Measurements from ENCODE around the gene IZUMO1R. TPM values are rescaled to one million over a fixed set of nuclear protein-coding genes. Genes with fewer than 3 reads are reported as not detected.

The IZUMO1R gene
- total RNA-seq, 1 experiment from 2014 or later: not detected

DNA sequence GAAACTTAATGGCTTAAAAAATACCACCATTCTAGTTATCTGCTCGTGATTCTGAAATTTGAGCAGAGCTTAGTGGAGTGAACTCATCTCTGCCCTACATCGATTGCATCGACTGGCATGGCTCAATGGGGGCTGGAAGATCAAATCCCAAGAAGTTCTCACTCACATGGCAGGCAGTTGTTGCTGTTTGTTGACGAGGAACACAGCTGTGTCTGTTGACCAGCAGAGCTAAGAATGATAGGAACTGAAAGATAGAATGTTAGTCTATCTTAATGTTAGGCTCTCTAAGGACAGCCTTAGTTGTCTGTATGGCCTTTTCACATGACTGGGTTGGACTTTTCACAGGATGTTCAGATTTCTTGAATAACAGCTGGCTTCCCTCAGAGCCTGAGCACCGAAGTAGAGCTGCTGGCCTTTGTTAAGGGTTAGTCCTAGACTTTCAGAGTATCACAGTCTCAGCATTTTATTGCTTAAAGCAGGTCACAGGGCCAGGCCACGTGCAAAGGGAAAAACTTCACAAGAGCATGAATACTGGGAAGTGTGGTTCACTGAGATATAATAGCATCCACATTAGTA lies 31.6 kb upstream of the IZUMO1R start:
- Histone ChIP-seq H3K36me3 (ENCODE audit: control insufficient read depth, insufficient read depth, low read length) (no peaks in the 10 kb centered on the region), H3K4me3 (ENCODE audit: low read depth in 2 of 2, low read length in 2 of 2) (no peak overlapping the region), H3K4me1 (ENCODE audit: control insufficient read depth, insufficient read depth, low read length) (no peaks in the 10 kb centered on the region), H3K9me3 (ENCODE audit: control insufficient read depth, insufficient read depth, low read depth, low read length) (no peaks in the 10 kb centered on the region), H3K27me3 (ENCODE audit: control insufficient read depth, insufficient read depth, low read length) (no peaks in the 10 kb centered on the region), H3K27ac (ENCODE audit: low read length) (no peak overlapping the region)
- no peak for DNase-seq (ENCODE audit: low read depth, low spot score)
- ATAC-seq: no peak
- TF ChIP-seq CTCF (IDR thresholded peaks at IDR 0.05) (no peak), TCF7L2 (IDR thresholded peaks at IDR 0.05; ENCODE audit: low read depth, low read length) (no peak), SIN3A (IDR thresholded peaks at IDR 0.05; ENCODE audit: borderline replicate concordance, insufficient read depth, low read depth, low read length) (no peak), POLR2AphosphoS5 (IDR thresholded peaks at IDR 0.05; ENCODE audit: low read depth, low read length) (no peak)
- TF ChIP-seq, protein P1, sequence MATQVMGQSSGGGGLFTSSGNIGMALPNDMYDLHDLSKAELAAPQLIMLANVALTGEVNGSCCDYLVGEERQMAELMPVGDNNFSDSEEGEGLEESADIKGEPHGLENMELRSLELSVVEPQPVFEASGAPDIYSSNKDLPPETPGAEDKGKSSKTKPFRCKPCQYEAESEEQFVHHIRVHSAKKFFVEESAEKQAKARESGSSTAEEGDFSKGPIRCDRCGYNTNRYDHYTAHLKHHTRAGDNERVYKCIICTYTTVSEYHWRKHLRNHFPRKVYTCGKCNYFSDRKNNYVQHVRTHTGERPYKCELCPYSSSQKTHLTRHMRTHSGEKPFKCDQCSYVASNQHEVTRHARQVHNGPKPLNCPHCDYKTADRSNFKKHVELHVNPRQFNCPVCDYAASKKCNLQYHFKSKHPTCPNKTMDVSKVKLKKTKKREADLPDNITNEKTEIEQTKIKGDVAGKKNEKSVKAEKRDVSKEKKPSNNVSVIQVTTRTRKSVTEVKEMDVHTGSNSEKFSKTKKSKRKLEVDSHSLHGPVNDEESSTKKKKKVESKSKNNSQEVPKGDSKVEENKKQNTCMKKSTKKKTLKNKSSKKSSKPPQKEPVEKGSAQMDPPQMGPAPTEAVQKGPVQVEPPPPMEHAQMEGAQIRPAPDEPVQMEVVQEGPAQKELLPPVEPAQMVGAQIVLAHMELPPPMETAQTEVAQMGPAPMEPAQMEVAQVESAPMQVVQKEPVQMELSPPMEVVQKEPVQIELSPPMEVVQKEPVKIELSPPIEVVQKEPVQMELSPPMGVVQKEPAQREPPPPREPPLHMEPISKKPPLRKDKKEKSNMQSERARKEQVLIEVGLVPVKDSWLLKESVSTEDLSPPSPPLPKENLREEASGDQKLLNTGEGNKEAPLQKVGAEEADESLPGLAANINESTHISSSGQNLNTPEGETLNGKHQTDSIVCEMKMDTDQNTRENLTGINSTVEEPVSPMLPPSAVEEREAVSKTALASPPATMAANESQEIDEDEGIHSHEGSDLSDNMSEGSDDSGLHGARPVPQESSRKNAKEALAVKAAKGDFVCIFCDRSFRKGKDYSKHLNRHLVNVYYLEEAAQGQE (IDR thresholded peaks at IDR 0.05; ENCODE audit: insufficient read depth in 1 of 2, low read depth in 2 of 2, low read length in 1 of 2): no peak
- ChIA-PET CTCF (no interaction called here), POLR2A (no interaction called here)
- no TSS peak for BruUV-seq (replicated peaks)
- intact Hi-C loops (cut with micrococcal nuclease; ENCODE audit: unreplicated experiment) (no loop called here), in situ Hi-C loops (cut with HindIII; ENCODE audit: low pct_unique_long_range_greater_than_20kb, low sequenced_read_pairs) (no loop called here)

DNA sequence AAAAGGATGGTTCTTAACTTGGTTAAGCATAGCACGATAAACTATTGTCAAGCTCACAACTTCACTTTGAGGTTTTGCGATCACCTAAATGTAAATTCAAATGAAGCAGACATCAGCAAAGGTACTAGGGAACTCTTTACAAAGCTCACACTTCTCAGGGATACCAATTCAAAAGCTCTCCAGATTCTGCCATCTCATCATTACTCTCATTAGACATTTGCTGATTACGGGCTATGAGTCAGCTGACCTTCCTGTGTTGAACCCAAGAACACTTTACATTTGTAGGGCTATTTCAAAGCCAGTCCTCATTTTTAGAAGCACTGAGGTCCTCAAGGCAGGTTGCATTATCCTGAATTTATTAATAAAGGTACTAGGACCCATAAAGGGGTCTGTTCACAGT lies 28.4 kb upstream of the IZUMO1R start:
- no peaks in the 10 kb centered on the region for H3K27me3 ChIP-seq (ENCODE audit: control insufficient read depth, insufficient read depth, low read length)
- in situ Hi-C loops (cut with HindIII; ENCODE audit: low pct_unique_long_range_greater_than_20kb, low sequenced_read_pairs): no loop called here
- no peak overlapping the region for H3K4me3 ChIP-seq (ENCODE audit: low read depth in 2 of 2, low read length in 2 of 2)
- no peak for DNase-seq (ENCODE audit: low read depth, low spot score)
- H3K4me1 ChIP-seq (ENCODE audit: control insufficient read depth, insufficient read depth, low read length): no peaks in the 10 kb centered on the region
- ATAC-seq: no peak
- ChIA-PET POLR2A (no interaction called here), CTCF (no interaction called here)
- BruUV-seq (replicated peaks): no TSS peak
- intact Hi-C loops (cut with micrococcal nuclease; ENCODE audit: unreplicated experiment): no loop called here
- H3K36me3 ChIP-seq (ENCODE audit: control insufficient read depth, insufficient read depth, low read length): no peaks in the 10 kb centered on the region
- H3K9me3 ChIP-seq (ENCODE audit: control insufficient read depth, insufficient read depth, low read depth, low read length): no peaks in the 10 kb centered on the region
- no peak for TF ChIP-seq TCF7L2 (IDR thresholded peaks at IDR 0.05; ENCODE audit: low read depth, low read length)
- TF ChIP-seq SIN3A (IDR thresholded peaks at IDR 0.05; ENCODE audit: borderline replicate concordance, insufficient read depth, low read depth, low read length): no peak
- no peak for TF ChIP-seq POLR2AphosphoS5 (IDR thresholded peaks at IDR 0.05; ENCODE audit: low read depth, low read length)
- TF ChIP-seq CTCF (IDR thresholded peaks at IDR 0.05): no peak
- no peak overlapping the region for H3K27ac ChIP-seq (ENCODE audit: low read length)

Measured in Panc1 (cell line).